OCI-LY3 (cell line): Measurements from ENCODE around the gene OTOS.

Source experiments
- H2AFZ ChIP-seq: fragments of 200-600, 300-600 bp; shearing (Covaris generic); 2 replicates; pipeline ENCODE4 v1.6.0; 2014; ENCODE audit warnings: antibody characterized with exemption, low read depth, low read length
- H3K27ac ChIP-seq: fragments of 200-600, 300-600 bp; sonication (generic); 2 replicates; pipeline ENCODE4 v1.5.1; 2014; ENCODE audit warnings: mild to moderate bottlenecking, low read length, moderate library complexity, mixed read lengths
- H3K27me3 ChIP-seq: fragments of 200-600, 300-600 bp; sonication (generic); 2 replicates; pipeline ENCODE4 v1.6.1; 2014; ENCODE audit warnings: low read depth, low read length, mixed read lengths
- H3K36me3 ChIP-seq: fragments of 200-600, 300-600 bp; sonication (generic); replicated peaks from 2 replicates; pipeline ENCODE3; 2014; ENCODE audit warnings: low read depth, low read length, mixed read lengths
- H3K4me1 ChIP-seq: fragments of 300-600, 200-600 bp; sonication (generic); 2 replicates; pipeline ENCODE4 v1.6.1; 2014; ENCODE audit warnings: low read length, mixed read lengths
- H3K4me2 ChIP-seq: fragments of 200-600, 300-600 bp; sonication (generic); 2 replicates; pipeline ENCODE4 v1.6.1; 2014; ENCODE audit warnings: low read length, mixed read lengths
- H3K4me3 ChIP-seq: fragments of 300-600, 200-600 bp; sonication (generic); 2 replicates; pipeline ENCODE4 v1.5.1; 2014; ENCODE audit warnings: antibody characterized with exemption, mild to moderate bottlenecking, low read length, moderate library complexity
- H3K79me2 ChIP-seq: fragments of 300-600, 200-600 bp; shearing (Covaris generic); 2 replicates; pipeline ENCODE4 v1.6.1; 2014; ENCODE audit warnings: mild to moderate bottlenecking, low read length, mixed read lengths
- H3K9ac ChIP-seq: fragments of 300-600, 200-600 bp; shearing (Covaris generic); 2 replicates; pipeline ENCODE4 v1.6.0; 2014; ENCODE audit warnings: mild to moderate bottlenecking, low read length, moderate library complexity
- H3K9me3 ChIP-seq: fragments of 200-600, 300-600 bp; shearing (Covaris generic); 2 replicates; pipeline ENCODE4 v1.6.1; 2014; ENCODE audit warnings: low read length, mixed read lengths; ENCODE audit not compliant: insufficient read depth
- H4K20me1 ChIP-seq: fragments of 200-600, 300-600 bp; sonication (generic); 2 replicates; pipeline ENCODE4 v1.6.1; 2016; ENCODE audit warnings: low read length, mixed read lengths; ENCODE audit not compliant: insufficient read depth
- CTCF ChIP-seq: fragments of 200-600, 300-600 bp; sonication (generic); IDR thresholded peaks from 2 replicates; pipeline ENCODE4 v1.5.1; 2014; ENCODE audit warnings: antibody characterized with exemption, low read length, low read depth
- EZH2phosphoT487 ChIP-seq: fragments of 200-600 bp; shearing (Covaris generic); IDR thresholded peaks from 2 replicates; pipeline ENCODE4 v1.6.1; 2018; ENCODE audit warnings: antibody characterized with exemption, mixed run types, low read depth

Gene OTOS

GRCh38 chr2:240134466-240134865 lies 6.0 kb downstream of the OTOS start:
- H3K27me3 ChIP-seq, result no peaks in the 10 kb centered on the region
- H3K27ac ChIP-seq, result no peak overlapping the region
- H3K79me2 ChIP-seq, result peaks cover 24% of the 10 kb centered on the region
- H4K20me1 ChIP-seq, result no peaks in the 10 kb centered on the region
- peak overlapping the region; percentile 93; the same call in 1 of the 2 replicates for H3K4me2 ChIP-seq
- no peak overlapping the region for H2AFZ ChIP-seq
- peaks cover 3% of the 10 kb centered on the region for H3K36me3 ChIP-seq
- H3K4me1 ChIP-seq, result peaks cover 10% of the 10 kb centered on the region; the same call in 1 of the 2 replicates
- TF ChIP-seq CTCF (no peak), EZH2phosphoT487 (no peak)
- no peak overlapping the region for H3K9ac ChIP-seq
- H3K9me3 ChIP-seq, result no peaks in the 10 kb centered on the region
- H3K4me3 ChIP-seq, result no peak overlapping the region

- Histone ChIP-seq H3K27me3 (no peaks in the 10 kb centered on the region), H3K27ac (no peak overlapping the region), H3K4me2 (no peak overlapping the region), H4K20me1 (no peaks in the 10 kb centered on the region), H3K9ac (no peak overlapping the region), H3K9me3 (no peaks in the 10 kb centered on the region), H3K36me3 (peaks cover 3% of the 10 kb centered on the region), H3K79me2 (peaks cover 24% of the 10 kb centered on the region), H2AFZ (no peak overlapping the region), H3K4me3 (no peak overlapping the region), H3K4me1 (peaks cover 10% of the 10 kb centered on the region; the same call in 1 of the 2 replicates)
- TF ChIP-seq EZH2phosphoT487 (no peak), CTCF (no peak)
These were observed 7.1 kb downstream of the OTOS start for GRCh38 chr2:240133401-240133800.

GRCh38 chr2:240132651-240132980 lies 7.8 kb downstream of the OTOS start:
- Histone ChIP-seq H3K27me3 (no peaks in the 10 kb centered on the region), H2AFZ (no peak overlapping the region), H3K79me2 (peaks cover 24% of the 10 kb centered on the region), H4K20me1 (no peaks in the 10 kb centered on the region), H3K36me3 (peaks cover 3% of the 10 kb centered on the region), H3K27ac (no peak overlapping the region), H3K4me1 (peaks cover 10% of the 10 kb centered on the region; the same call in 1 of the 2 replicates), H3K9ac (no peak overlapping the region), H3K9me3 (no peaks in the 10 kb centered on the region), H3K4me2 (no peak overlapping the region), H3K4me3 (no peak overlapping the region)
- TF ChIP-seq EZH2phosphoT487 (no peak), CTCF (no peak)

GRCh38 chr2:240131941-240132650 lies 8.4 kb downstream of the OTOS start:
- no peak overlapping the region for H3K4me2 ChIP-seq
- no peaks in the 10 kb centered on the region for H3K27me3 ChIP-seq
- peaks cover 10% of the 10 kb centered on the region; the same call in 1 of the 2 replicates for H3K4me1 ChIP-seq
- TF ChIP-seq CTCF (no peak), EZH2phosphoT487 (no peak)
- no peak overlapping the region for H3K4me3 ChIP-seq
- peaks cover 3% of the 10 kb centered on the region for H3K36me3 ChIP-seq
- no peak overlapping the region for H2AFZ ChIP-seq
- no peak overlapping the region for H3K27ac ChIP-seq
- H4K20me1 ChIP-seq, result no peaks in the 10 kb centered on the region
- H3K9ac ChIP-seq, result no peak overlapping the region
- peaks cover 24% of the 10 kb centered on the region for H3K79me2 ChIP-seq
- no peaks in the 10 kb centered on the region for H3K9me3 ChIP-seq
